Brain microvascular endothelial cell (primary cell): ENCODE data around the gene PITPNC1.

Source experiments
- DNase-seq: peaks from one replicate; pipeline ENCODE4 v3.0.0-alpha.2; 2020
- H3K27ac ChIP-seq: fragments of 250-450 bp; sonication (Bioruptor Pico); 2 replicates; pipeline ENCODE4 v1.5.1; 2020; ENCODE audit warnings: mild to moderate bottlenecking, moderate library complexity
- H3K27me3 ChIP-seq: fragments of 250-450 bp; sonication (Bioruptor Pico); replicated peaks from 2 replicates; pipeline ENCODE4 v1.5.1; 2020; ENCODE audit warnings: mild to moderate bottlenecking
- H3K36me3 ChIP-seq: fragments of 250-450 bp; sonication (Bioruptor Pico); replicated peaks from 2 replicates; pipeline ENCODE4 v1.5.1; 2020; ENCODE audit warnings: mild to moderate bottlenecking
- H3K4me3 ChIP-seq: 2 replicates; pipeline ENCODE4 v1.5.1; 2011; ENCODE audit warnings: low read depth, mild to moderate bottlenecking, control low read depth, low read length, moderate library complexity
- in situ Hi-C: cut with HindIII; loops from 2 replicates; pipeline ENCODE4 v1.10.0; 2017; ENCODE audit warnings: low sequenced_read_pairs, low pct_ligation_motif_present
- TF ChIP-seq, protein P1 (sequence below): IDR thresholded peaks from 2 replicates; pipeline ENCODE4 v1.5.1; 2011; ENCODE audit warnings: low read depth, mild to moderate bottlenecking, moderate library complexity, low read length, control low read depth, inconsistent platforms; ENCODE audit errors: missing control alignments

Gene PITPNC1

DNA sequence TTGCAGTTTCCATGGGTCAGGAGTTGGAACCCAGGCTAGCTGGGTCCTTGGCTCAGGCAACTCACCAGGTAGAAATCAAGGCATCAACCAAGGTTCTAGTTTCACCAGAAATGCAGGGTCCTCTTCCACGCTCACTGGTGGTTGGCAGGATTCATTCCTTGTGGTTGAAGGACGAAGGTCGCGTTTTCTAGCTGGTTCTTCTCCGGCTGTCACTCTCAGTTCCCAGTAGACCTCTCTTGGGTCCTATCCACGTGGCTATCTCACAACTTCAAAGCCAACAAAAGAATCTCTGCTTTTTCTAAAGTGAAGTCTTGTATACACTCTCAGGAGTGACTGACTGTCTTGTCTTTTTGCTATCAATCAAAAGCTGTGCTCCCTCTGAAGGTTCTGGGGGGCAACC is 194.4 kb downstream of the PITPNC1 start:
- in situ Hi-C loops, result no loop called here

DNA sequence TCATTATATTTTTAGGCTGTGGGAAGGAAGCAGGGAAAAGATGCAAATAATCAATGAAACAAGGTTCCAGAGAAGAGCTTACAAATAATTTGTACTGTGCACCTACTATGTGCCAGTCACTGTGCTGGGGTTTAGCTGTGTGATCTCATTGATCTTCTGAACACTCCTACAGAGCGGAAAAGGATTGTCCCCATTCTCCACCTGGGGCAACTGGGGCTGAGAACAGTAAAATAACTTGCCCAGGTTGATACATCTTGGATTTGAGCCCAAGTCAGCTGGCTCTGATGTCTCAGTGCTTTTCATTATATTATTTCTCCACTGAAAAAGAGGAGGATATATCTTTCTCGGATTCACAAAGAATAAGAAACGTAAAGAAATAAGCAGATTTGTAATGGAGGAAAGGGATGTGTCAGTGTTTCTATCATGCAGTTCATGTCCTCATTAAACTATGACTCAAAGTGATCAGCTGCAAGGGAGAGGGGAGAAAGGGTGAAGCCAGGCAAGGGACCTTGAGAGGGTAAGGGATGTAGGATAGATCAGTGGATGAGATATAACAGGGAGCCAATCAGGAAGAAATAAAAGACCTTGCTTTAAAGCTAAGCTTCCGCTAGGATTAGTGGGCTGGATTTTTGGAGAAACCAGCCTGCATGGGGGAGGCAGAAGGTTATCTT is 197.0 kb downstream of the PITPNC1 start:
- Histone ChIP-seq H3K4me3 (no peak overlapping the region), H3K36me3 (no peaks in the 10 kb centered on the region), H3K27me3 (no peaks in the 10 kb centered on the region), H3K27ac (no peak overlapping the region)
- DNase-seq, result no peak
- in situ Hi-C loops, result no loop called here
- TF ChIP-seq, protein P1, sequence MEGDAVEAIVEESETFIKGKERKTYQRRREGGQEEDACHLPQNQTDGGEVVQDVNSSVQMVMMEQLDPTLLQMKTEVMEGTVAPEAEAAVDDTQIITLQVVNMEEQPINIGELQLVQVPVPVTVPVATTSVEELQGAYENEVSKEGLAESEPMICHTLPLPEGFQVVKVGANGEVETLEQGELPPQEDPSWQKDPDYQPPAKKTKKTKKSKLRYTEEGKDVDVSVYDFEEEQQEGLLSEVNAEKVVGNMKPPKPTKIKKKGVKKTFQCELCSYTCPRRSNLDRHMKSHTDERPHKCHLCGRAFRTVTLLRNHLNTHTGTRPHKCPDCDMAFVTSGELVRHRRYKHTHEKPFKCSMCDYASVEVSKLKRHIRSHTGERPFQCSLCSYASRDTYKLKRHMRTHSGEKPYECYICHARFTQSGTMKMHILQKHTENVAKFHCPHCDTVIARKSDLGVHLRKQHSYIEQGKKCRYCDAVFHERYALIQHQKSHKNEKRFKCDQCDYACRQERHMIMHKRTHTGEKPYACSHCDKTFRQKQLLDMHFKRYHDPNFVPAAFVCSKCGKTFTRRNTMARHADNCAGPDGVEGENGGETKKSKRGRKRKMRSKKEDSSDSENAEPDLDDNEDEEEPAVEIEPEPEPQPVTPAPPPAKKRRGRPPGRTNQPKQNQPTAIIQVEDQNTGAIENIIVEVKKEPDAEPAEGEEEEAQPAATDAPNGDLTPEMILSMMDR, result no peak

More for the DNA sequence above, 194.4 kb downstream of the PITPNC1 start:
- H3K4me3 ChIP-seq, result no peak overlapping the region
- H3K36me3 ChIP-seq, result no peaks in the 10 kb centered on the region
- TF ChIP-seq, protein P1, result no peak
- no peak for DNase-seq
- H3K27ac ChIP-seq, result no peak overlapping the region
- no peaks in the 10 kb centered on the region for H3K27me3 ChIP-seq

DNA sequence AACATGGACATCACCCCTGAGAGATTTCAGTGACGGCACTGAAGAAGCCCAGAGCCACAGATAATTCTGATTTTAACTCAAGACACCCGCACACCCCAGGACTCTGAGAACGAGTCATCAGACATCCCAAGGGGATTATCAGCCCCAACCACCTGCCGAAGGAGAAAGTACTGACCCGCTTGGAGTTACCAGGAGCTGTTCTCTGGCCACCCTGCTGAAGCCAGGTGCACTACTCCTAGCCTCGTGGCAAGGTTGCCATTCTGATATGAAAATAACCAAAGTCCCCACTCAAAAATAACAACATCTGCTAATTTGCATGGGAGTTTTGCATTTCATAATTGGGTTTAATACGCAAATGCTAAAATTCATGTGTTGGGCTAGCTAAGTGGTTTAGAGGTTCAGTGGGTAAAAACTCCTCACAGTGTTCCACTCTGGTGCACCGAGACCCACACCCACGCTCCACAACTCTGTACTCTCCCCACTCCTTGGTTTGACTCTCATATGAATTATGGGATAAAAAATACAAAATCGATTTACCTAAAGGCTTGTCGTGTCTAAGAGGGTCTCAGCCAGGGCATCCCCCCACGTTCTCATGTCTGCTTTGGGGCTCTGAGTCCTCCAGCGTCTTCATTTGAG is 197.7 kb downstream of the PITPNC1 start:
- no peak overlapping the region for H3K4me3 ChIP-seq
- no peaks in the 10 kb centered on the region for H3K36me3 ChIP-seq
- TF ChIP-seq, protein P1, result no peak
- no peak for DNase-seq
- no peak overlapping the region for H3K27ac ChIP-seq
- no peaks in the 10 kb centered on the region for H3K27me3 ChIP-seq
- in situ Hi-C loops, result no loop called here

DNA sequence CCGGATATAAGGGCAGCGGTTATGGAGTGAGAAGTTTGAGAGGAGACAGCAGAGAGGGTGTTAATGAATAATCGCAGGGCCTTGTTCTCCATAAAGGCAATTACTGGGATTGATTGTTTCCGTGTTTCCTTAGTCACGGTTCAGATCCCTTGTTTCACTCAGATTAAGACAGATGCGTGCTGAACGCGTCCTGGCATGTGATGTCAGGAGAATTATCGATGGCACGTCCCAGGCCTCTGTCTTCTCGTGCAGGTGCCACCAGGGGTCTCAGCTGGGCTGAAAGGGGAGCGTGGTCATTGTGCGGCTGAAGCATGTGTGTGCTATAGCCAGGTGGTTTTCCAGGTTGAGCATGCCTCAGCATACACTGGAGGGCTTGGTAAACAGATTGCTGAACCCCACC is 198.2 kb downstream of the PITPNC1 start:
- H3K36me3 ChIP-seq, result no peaks in the 10 kb centered on the region
- no peak for DNase-seq
- in situ Hi-C loops, result no loop called here
- no peaks in the 10 kb centered on the region for H3K27me3 ChIP-seq
- TF ChIP-seq, protein P1, result no peak
- H3K4me3 ChIP-seq, result no peak overlapping the region
- H3K27ac ChIP-seq, result no peak overlapping the region

DNA sequence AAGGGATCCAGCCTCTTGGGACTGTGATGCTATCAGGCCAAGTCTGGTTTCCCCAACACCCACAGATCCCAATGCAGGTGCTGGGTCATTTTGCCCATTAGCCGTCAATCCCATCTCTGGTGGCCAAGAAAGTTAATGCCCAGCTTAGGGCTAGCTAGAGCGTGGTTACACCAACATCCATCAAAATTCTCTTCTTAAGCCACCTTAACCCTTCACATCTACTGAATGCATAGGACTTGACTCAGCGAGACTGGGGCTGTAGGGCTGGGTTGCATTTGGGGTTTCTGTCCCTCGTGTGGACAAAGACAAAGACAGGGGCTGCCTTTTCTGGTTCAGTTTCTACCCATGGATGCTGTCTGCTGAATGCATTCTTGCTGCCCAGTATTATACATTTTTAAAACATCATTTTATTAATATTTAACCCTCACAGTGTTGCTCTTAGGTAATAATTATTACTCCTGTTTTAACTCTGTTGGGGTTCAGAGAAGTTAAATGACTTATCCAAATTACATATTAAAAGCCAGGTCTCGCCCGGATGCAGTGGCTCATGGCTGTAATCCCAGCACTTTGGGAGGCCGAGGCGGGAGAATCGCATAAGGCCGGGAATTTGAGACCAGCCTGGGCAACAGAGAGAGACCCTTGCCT is 199.5 kb downstream of the PITPNC1 start:
- Histone ChIP-seq H3K36me3 (no peaks in the 10 kb centered on the region), H3K27ac (no peak overlapping the region), H3K27me3 (no peaks in the 10 kb centered on the region), H3K4me3 (no peak overlapping the region)
- TF ChIP-seq, protein P1, result no peak
- DNase-seq, result no peak
- in situ Hi-C loops, result no loop called here
